AG09309 (cell line): ENCODE measurements around the gene ATG7.
"Not testable (repeated sequence)": the region's sequence is repeated elsewhere in the genome, so short reads cannot be mapped to it uniquely, and the experiment has no call there.

Experiments used
- DNase-seq: peaks from one replicate; pipeline ENCODE4 v3.0.0-alpha.2; 2010; ENCODE audit warnings: low read depth
- H3K4me3 ChIP-seq: 2 replicates; pipeline ENCODE4 v1.5.1; 2011; ENCODE audit warnings: mild to moderate bottlenecking, low read depth, low read length, moderate library complexity; ENCODE audit not compliant: control insufficient read depth
- TF ChIP-seq, protein P1 (sequence below): IDR thresholded peaks from 2 replicates; pipeline ENCODE4 v1.5.1; 2011; ENCODE audit warnings: mild to moderate bottlenecking, low read depth, low read length, inconsistent platforms; ENCODE audit not compliant: insufficient read depth, control insufficient read depth; ENCODE audit errors: missing control alignments

Gene ATG7

DNA sequence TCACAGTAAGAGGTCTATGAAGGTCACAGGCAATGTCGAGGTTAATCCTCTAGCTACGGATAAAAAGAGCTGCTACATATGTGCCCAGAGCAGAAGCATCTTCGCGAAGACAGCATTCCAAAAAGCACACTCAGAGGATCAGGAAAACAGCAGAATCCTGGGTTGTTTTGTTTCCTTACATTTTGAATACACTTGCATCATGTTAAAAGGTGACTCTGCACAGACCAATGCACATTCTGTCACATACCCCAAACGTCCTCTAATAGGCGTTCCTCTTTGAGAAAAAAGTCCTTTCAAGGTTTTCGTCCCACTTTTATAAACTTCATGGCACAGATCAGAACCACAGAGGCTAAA lies 318.8 kb downstream of the ATG7 start:
- TF ChIP-seq, protein P1, sequence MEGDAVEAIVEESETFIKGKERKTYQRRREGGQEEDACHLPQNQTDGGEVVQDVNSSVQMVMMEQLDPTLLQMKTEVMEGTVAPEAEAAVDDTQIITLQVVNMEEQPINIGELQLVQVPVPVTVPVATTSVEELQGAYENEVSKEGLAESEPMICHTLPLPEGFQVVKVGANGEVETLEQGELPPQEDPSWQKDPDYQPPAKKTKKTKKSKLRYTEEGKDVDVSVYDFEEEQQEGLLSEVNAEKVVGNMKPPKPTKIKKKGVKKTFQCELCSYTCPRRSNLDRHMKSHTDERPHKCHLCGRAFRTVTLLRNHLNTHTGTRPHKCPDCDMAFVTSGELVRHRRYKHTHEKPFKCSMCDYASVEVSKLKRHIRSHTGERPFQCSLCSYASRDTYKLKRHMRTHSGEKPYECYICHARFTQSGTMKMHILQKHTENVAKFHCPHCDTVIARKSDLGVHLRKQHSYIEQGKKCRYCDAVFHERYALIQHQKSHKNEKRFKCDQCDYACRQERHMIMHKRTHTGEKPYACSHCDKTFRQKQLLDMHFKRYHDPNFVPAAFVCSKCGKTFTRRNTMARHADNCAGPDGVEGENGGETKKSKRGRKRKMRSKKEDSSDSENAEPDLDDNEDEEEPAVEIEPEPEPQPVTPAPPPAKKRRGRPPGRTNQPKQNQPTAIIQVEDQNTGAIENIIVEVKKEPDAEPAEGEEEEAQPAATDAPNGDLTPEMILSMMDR, result no peak
- no peak overlapping the region for H3K4me3 ChIP-seq
- DNase-seq, result no peak

DNA sequence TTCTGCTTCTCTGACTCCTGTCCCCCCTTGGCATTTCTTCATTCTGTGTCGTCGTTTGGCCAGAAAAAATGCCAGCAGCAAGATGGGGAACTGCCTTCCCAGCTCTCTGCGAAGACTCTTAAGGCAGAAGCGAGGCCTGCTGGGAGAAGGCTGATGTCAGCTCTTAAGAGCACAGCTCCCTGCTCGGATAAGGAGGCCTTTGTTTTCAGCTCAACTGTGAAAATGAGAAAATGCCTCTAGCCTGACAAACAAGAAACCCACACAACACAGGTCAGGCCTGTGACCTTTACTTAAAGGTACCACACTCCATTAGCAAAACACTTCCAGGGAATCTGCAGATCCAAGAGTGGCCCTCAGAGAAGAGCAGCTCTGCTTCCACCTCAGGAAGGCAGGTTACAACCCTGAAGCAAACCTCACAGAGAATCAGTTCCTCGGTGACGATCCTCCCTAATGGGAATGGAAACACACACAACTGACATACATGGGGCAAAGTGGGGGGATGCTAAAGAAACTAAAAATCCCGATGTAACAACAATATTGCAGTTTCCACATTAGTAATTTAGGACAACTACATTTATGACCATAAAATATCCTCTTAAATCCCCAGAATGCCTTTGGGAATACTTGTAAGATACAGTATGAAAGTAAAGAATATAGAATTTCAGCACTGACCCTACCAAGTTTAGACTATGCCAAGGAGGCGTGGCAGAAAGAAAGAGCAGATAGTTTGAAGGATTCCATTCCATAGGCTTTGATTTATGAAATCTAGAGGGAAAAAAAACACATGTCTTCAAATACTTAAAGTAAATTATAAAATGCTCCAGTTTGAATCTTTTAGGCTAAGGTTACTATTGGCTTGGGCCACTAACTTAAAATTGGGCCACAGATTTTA lies 319.4 kb downstream of the ATG7 start:
- H3K4me3 ChIP-seq, result no peak overlapping the region
- DNase-seq, result no peak
- TF ChIP-seq, protein P1, result no peak

DNA sequence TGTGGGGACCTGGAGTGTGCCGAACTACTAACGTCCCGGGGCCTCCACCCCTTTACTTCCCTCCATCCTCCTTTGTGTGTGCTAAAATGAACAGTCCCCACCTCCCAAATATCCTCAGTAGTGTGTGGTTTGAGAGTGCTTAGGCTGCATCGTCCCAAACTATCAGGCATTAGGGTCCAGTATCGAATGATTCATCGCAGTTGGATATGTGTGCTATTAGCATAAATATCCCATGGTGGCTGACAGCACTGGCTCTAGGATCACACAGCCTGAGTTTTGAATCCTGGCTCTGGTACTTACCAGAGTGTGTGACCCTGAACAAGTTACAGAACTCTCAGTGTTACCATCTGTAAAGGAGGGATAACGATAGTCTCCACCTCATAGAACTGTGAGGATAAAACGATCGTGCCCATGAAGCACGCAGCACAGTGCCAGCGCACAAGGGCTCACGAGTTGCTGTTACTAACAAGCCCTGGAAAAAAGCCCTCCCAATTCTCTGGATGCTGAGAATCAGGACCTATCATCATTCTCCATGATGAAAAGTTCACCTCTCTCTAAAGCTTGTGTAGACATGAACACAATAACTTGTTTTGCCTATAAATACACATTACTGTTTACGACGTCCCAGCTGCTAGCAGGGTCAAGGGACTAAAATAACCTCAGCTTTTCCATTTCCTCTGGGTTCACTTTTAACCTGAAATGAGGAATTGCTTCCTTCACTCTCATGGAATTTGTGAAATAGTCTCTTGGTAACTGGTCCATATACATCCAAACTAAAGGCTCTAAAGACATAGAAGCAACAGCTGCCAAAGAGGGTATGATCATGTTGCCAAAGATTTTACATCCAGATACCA lies 320.5 kb downstream of the ATG7 start:
- no peak for DNase-seq
- TF ChIP-seq, protein P1, result no peak
- no peak overlapping the region for H3K4me3 ChIP-seq

DNA sequence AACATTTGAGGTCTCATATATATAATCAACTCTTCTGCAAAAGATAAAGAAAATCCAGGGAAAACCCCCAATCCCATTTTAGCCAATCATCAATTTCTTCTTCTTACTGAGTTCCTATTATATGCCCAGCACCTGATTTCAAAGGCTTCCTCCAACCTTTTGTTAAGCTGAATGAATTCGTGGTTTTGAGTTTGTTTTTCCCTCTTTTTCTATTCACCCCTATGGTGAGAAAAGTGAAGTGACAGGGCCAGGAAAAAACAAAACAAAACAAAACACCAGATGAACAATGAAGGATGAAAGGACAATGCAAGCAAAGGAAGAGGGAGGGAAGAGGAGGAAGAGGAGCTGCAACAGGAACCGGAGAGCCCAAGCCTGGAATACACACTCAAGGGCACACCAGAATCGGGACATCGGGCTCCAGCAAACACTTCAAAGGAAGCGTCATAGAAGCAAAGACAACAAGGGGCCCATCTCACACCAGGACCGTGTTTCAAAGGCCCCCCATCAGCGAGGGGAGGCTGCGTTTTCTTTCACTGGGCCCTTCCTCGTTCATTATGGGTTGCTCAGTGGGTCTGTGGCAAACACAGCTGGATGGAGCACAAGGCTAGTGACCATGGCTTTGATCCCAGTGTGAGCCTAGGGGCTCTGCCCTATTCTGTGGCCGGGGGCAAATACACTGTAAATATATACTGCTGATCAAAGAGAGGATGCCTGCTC lies 321.3 kb downstream of the ATG7 start:
- DNase-seq, result no peak
- TF ChIP-seq, protein P1, result no peak
- no peak overlapping the region for H3K4me3 ChIP-seq

DNA sequence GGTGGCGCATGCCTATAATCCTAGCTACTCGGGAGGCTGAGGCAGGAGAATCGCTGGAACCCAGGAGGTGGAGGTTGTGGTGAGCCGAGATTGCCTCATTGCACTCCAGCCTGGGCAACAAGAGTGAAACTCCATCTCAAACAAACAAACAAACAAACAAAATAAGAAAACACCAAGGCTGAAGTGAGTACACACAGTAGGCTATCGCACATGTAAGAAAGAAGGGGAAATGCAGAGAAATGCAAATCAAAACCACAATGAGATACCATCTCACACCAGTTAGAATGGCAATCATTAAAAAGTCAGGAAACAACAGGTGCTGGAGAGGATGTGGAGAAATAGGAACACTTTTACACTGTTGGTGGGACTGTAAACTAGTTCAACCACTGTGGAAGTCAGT lies 322.8 kb downstream of the ATG7 start:
- DNase-seq, H3K4me3 ChIP-seq: not testable (repeated sequence)

DNA sequence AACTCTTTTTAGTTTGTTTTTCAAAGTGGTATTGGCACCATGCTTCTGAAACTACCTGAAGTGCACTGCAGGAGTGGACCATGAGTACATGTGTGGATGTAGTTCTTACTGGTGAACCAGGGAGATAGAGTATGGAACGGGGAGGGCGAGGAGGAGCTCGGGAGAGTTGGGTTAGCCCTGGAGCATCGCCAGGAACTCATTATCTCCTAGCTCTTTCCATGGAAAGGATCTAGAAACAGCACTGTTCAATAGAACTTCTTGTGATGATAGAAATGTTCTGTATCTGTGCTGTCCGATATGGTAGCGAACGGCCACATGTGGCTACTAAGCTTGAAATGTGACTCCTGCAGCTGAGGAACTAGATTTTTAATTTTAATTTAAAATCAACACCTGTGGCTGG lies 324.2 kb downstream of the ATG7 start:
- H3K4me3 ChIP-seq, result no peak overlapping the region
- DNase-seq, result no peak
- TF ChIP-seq, protein P1, result no peak
